Activated naive CD8-positive, alpha-beta T cell treated with anti-CD3 and anti-CD28 coated beads, Interleukin-2, amount 50 U/mL, for 24 hours (primary cell): ENCODE results near the gene NT5C3A.
A peak's percentile ranks its signal among the peaks of the same experiment; 100 is the strongest.
"Not testable (repeated sequence)": the region's sequence is repeated elsewhere in the genome, so short reads cannot be mapped to it uniquely, and the experiment has no call there.

Source experiments
- ATAC-seq: fragments of 150-1000 bp; cut with Tn5 transposase; one replicate; pipeline ENCODE4 v1.10.0; 2021
- DNase-seq: peaks from one replicate; pipeline ENCODE4 v3.0.0; 2021
- H3K27ac Mint-ChIP-seq: one replicate; pipeline ENCODE4 v1.8.0; 2021; ENCODE audit warnings: mild to moderate bottlenecking, mixed read lengths
- H3K27me3 Mint-ChIP-seq: one replicate; pipeline ENCODE4 v1.8.0; 2021; ENCODE audit warnings: mixed read lengths
- H3K36me3 Mint-ChIP-seq: one replicate; pipeline ENCODE4 v1.8.0; 2021; ENCODE audit warnings: low read depth, mixed read lengths
- H3K4me1 Mint-ChIP-seq: one replicate; pipeline ENCODE4 v1.8.0; 2021; ENCODE audit warnings: mixed read lengths
- H3K4me3 Mint-ChIP-seq: one replicate; pipeline ENCODE4 v1.8.0; 2021; ENCODE audit warnings: mild to moderate bottlenecking, moderate library complexity, mixed read lengths
- H3K9me3 Mint-ChIP-seq: one replicate; pipeline ENCODE4 v1.8.0; 2021; ENCODE audit warnings: mixed read lengths

The NT5C3A gene

GRCh38 chr7:33039903-33040292 lies 22.7 kb downstream of the NT5C3A start:
- ATAC-seq (no peak), DNase-seq (no peak)
- Mint-ChIP-seq H3K27me3 (no peaks in the 10 kb centered on the region), H3K27ac (peak overlapping the region; percentile 87), H3K36me3 (peaks cover 8% of the 10 kb centered on the region), H3K4me1 (peaks cover 59% of the 10 kb centered on the region), H3K4me3 (peak overlapping the region; percentile 81), H3K9me3 (no peaks in the 10 kb centered on the region)

- Mint-ChIP-seq H3K27me3 (no peaks in the 10 kb centered on the region), H3K27ac (peak overlapping the region; percentile 87), H3K9me3 (no peaks in the 10 kb centered on the region), H3K4me1 (peaks cover 61% of the 10 kb centered on the region), H3K36me3 (peaks cover 13% of the 10 kb centered on the region), H3K4me3 (peak overlapping the region; percentile 81)
- ATAC-seq (no peak), DNase-seq (no peak)
Observed at GRCh38 chr7:33039257-33039902, 23.2 kb downstream of the NT5C3A start.

- H3K4me3 Mint-ChIP-seq: peak overlapping the region; percentile 81
- no peaks in the 10 kb centered on the region for H3K27me3 Mint-ChIP-seq
- peaks cover 13% of the 10 kb centered on the region for H3K36me3 Mint-ChIP-seq
- H3K27ac Mint-ChIP-seq: peak overlapping the region; percentile 64
- no peaks in the 10 kb centered on the region for H3K9me3 Mint-ChIP-seq
- DNase-seq (no peak), ATAC-seq (no peak)
- peaks cover 58% of the 10 kb centered on the region for H3K4me1 Mint-ChIP-seq
Observed at GRCh38 chr7:33038639-33039038, 23.9 kb downstream of the NT5C3A start.

- DNase-seq (no peak), ATAC-seq (no peak)
- no peak overlapping the region for H3K27ac Mint-ChIP-seq
- H3K36me3 Mint-ChIP-seq: peaks cover 15% of the 10 kb centered on the region
- peaks cover 46% of the 10 kb centered on the region for H3K4me1 Mint-ChIP-seq
- no peak overlapping the region for H3K4me3 Mint-ChIP-seq
- H3K27me3 Mint-ChIP-seq: no peaks in the 10 kb centered on the region
- H3K9me3 Mint-ChIP-seq: no peaks in the 10 kb centered on the region
Observed at GRCh38 chr7:33035776-33036175, 26.8 kb downstream of the NT5C3A start.

GRCh38 chr7:33024189-33024757 lies 38.3 kb downstream of the NT5C3A start:
- DNase-seq (no peak), ATAC-seq (no peak)
- Mint-ChIP-seq H3K27ac (no peak overlapping the region), H3K27me3 (no peaks in the 10 kb centered on the region), H3K4me1 (no peaks in the 10 kb centered on the region), H3K36me3 (peaks cover 29% of the 10 kb centered on the region), H3K4me3 (no peak overlapping the region), H3K9me3 (no peaks in the 10 kb centered on the region)

- DNase-seq (no peak), ATAC-seq (no peak)
- no peaks in the 10 kb centered on the region for H3K4me1 Mint-ChIP-seq
- no peak overlapping the region for H3K4me3 Mint-ChIP-seq
- no peaks in the 10 kb centered on the region for H3K9me3 Mint-ChIP-seq
- no peak overlapping the region for H3K27ac Mint-ChIP-seq
- H3K36me3 Mint-ChIP-seq: peaks cover 46% of the 10 kb centered on the region
- no peaks in the 10 kb centered on the region for H3K27me3 Mint-ChIP-seq
Observed at GRCh38 chr7:33012364-33012763, 50.2 kb downstream of the NT5C3A start.

- DNase-seq: no peak
- Mint-ChIP-seq H3K9me3 (no peaks in the 10 kb centered on the region), H3K27me3 (no peaks in the 10 kb centered on the region), H3K36me3 (peaks cover 36% of the 10 kb centered on the region), H3K4me3 (no peak overlapping the region), H3K4me1 (no peaks in the 10 kb centered on the region), H3K27ac (peak overlapping the region; percentile 3)
- no peak for ATAC-seq
Observed at GRCh38 chr7:33009734-33010133, 52.8 kb downstream of the NT5C3A start.

GRCh38 chr7:33005690-33006089 lies 56.9 kb downstream of the NT5C3A start:
- not testable (repeated sequence) for DNase-seq, ATAC-seq, H3K27me3 Mint-ChIP-seq, H3K27ac Mint-ChIP-seq, H3K4me3 Mint-ChIP-seq, H3K9me3 Mint-ChIP-seq, H3K4me1 Mint-ChIP-seq, H3K36me3 Mint-ChIP-seq

- not testable (repeated sequence) for H3K36me3 Mint-ChIP-seq, H3K4me1 Mint-ChIP-seq
Observed at GRCh38 chr7:33005193-33005592, 57.4 kb downstream of the NT5C3A start.

GRCh38 chr7:33004104-33004616 lies 58.4 kb downstream of the NT5C3A start:
- not testable (repeated sequence) for H3K27me3 Mint-ChIP-seq, DNase-seq, H3K36me3 Mint-ChIP-seq, ATAC-seq, H3K27ac Mint-ChIP-seq, H3K4me1 Mint-ChIP-seq, H3K9me3 Mint-ChIP-seq, H3K4me3 Mint-ChIP-seq

More at GRCh38 chr7:33005193-33005592, 57.4 kb downstream of the NT5C3A start:
- not testable (repeated sequence) for DNase-seq, H3K9me3 Mint-ChIP-seq, H3K27ac Mint-ChIP-seq, H3K4me3 Mint-ChIP-seq, ATAC-seq, H3K27me3 Mint-ChIP-seq

- not testable (repeated sequence) for H3K4me3 Mint-ChIP-seq, H3K27ac Mint-ChIP-seq, H3K4me1 Mint-ChIP-seq, H3K36me3 Mint-ChIP-seq, ATAC-seq, DNase-seq, H3K9me3 Mint-ChIP-seq
- H3K27me3 Mint-ChIP-seq: peaks cover 11% of the 10 kb centered on the region
Observed at GRCh38 chr7:33003111-33003510, 59.5 kb downstream of the NT5C3A start.

GRCh38 chr7:32999380-32999779 lies 63.2 kb downstream of the NT5C3A start:
- not testable (repeated sequence) for H3K4me3 Mint-ChIP-seq, H3K4me1 Mint-ChIP-seq, H3K36me3 Mint-ChIP-seq, ATAC-seq, H3K9me3 Mint-ChIP-seq, DNase-seq, H3K27ac Mint-ChIP-seq
- H3K27me3 Mint-ChIP-seq: peaks cover 16% of the 10 kb centered on the region

GRCh38 chr7:32998361-32999171 lies 64.0 kb downstream of the NT5C3A start:
- H3K27ac Mint-ChIP-seq, H3K9me3 Mint-ChIP-seq, DNase-seq, H3K36me3 Mint-ChIP-seq, H3K4me1 Mint-ChIP-seq: not testable (repeated sequence)
- Mint-ChIP-seq H3K27me3 (peaks cover 20% of the 10 kb centered on the region), H3K4me3 (peak overlapping the region; percentile 34)
- ATAC-seq: peak; percentile 59

- H3K9me3 Mint-ChIP-seq, H3K4me3 Mint-ChIP-seq, H3K27ac Mint-ChIP-seq, H3K4me1 Mint-ChIP-seq, H3K36me3 Mint-ChIP-seq, ATAC-seq, DNase-seq: not testable (repeated sequence)
- peaks cover 25% of the 10 kb centered on the region for H3K27me3 Mint-ChIP-seq
Observed at GRCh38 chr7:32997956-32998355, 64.6 kb downstream of the NT5C3A start.

- not testable (repeated sequence) for H3K27ac Mint-ChIP-seq, H3K9me3 Mint-ChIP-seq, H3K36me3 Mint-ChIP-seq, H3K4me3 Mint-ChIP-seq, DNase-seq
- Mint-ChIP-seq H3K4me1 (peaks cover 21% of the 10 kb centered on the region), H3K27me3 (peaks cover 42% of the 10 kb centered on the region)
- peak; percentile 54 for ATAC-seq
Observed at GRCh38 chr7:32992750-32993149, 69.8 kb downstream of the NT5C3A start.
